Caco-2 (cell line): ENCODE results near the gene RAB7B. TPM values are rescaled to one million over a fixed set of nuclear protein-coding genes. Genes with fewer than 3 reads are reported as not detected.
A peak's percentile ranks its signal among the peaks of the same experiment; 100 is the strongest.
"Not testable (repeated sequence)": the region's sequence is repeated elsewhere in the genome, so short reads cannot be mapped to it uniquely, and the experiment has no call there.

Experiments used
- Bru-seq: library from RNA; stranded (reverse); fragments of 400-500 nt; gene quantifications from one replicate; lab custom pipeline; 2021; lab: Mats Ljungman, UMichigan
- BruChase-seq, 2 experiments: library from RNA; stranded (reverse); fragments of 400-500 nt; gene quantifications; one replicate each; lab custom pipeline; 2021; lab: Mats Ljungman, UMichigan
- BruUV-seq: library from RNA; stranded (reverse); fragments of 400-500 nt; replicated peaks from 2 replicates; lab custom pipeline; 2021; lab: Mats Ljungman, UMichigan
- CTCF ChIA-PET: fragments of 300-600 bp; sonication (Branson Sonifier 250); formaldehyde crosslinking; loops from one replicate; lab custom pipeline; 2022; ENCODE audit warnings: antibody characterized with exemption; lab: Charles Lee
- POLR2A ChIA-PET: fragments of 300-600 bp; sonication (Branson Sonifier 250); formaldehyde crosslinking; loops from one replicate; lab custom pipeline; 2022; ENCODE audit warnings: antibody characterized with exemption; lab: Charles Lee
- DNase-seq, 2 experiments: peaks; one replicate each; pipeline versions ENCODE4 v3.0.0 to v3.0.0-alpha.2; 2020 to 2022
- H3K27me3 ChIP-seq: replicated peaks from 2 replicates; pipeline ENCODE4 v1.6.0; 2011; ENCODE audit warnings: low read length; ENCODE audit not compliant: control insufficient read depth, insufficient read depth
- H3K36me3 ChIP-seq: 2 replicates; pipeline ENCODE4 v1.5.1; 2011; ENCODE audit warnings: low read length; ENCODE audit not compliant: control insufficient read depth, insufficient read depth
- H3K4me1 ChIP-seq: fragments of 250-450 bp; sonication (Bioruptor Pico); 2 replicates; pipeline ENCODE4 v1.5.1; 2020; ENCODE audit warnings: mild to moderate bottlenecking
- H3K4me3 ChIP-seq: 2 replicates; pipeline ENCODE4 v1.5.1; 2011; ENCODE audit warnings: low read depth, mild to moderate bottlenecking, control low read depth, low read length
- H3K9me3 ChIP-seq: fragments of 250-450 bp; sonication (Bioruptor Pico); 2 replicates; pipeline ENCODE4 v1.5.1; 2020; ENCODE audit warnings: mild to moderate bottlenecking, moderate library complexity
- H3K27ac Mint-ChIP-seq: one replicate; pipeline ENCODE4 v1.8.0; 2022; ENCODE audit warnings: mixed read lengths; ENCODE audit not compliant: unreplicated experiment
- H3K27me3 Mint-ChIP-seq: one replicate; pipeline ENCODE4 v1.8.0; 2022; ENCODE audit warnings: mixed read lengths; ENCODE audit not compliant: insufficient read depth, unreplicated experiment
- H3K36me3 Mint-ChIP-seq: one replicate; pipeline ENCODE4 v1.8.0; 2022; ENCODE audit warnings: mild to moderate bottlenecking, mixed read lengths; ENCODE audit not compliant: insufficient read depth, unreplicated experiment
- H3K4me1 Mint-ChIP-seq: one replicate; pipeline ENCODE4 v1.8.0; 2022; ENCODE audit warnings: low read depth, mixed read lengths; ENCODE audit not compliant: unreplicated experiment
- H3K4me3 Mint-ChIP-seq: one replicate; pipeline ENCODE4 v1.8.0; 2022; ENCODE audit warnings: mild to moderate bottlenecking, moderate library complexity, mixed read lengths; ENCODE audit not compliant: unreplicated experiment
- H3K9me3 Mint-ChIP-seq: one replicate; pipeline ENCODE4 v1.8.0; 2022; ENCODE audit warnings: mixed read lengths; ENCODE audit not compliant: unreplicated experiment
- intact Hi-C: fragments of 100-400 bp; cut with micrococcal nuclease; formaldehyde crosslinking; loops from one replicate; pipeline ENCODE4 v1.10.0; 2022; ENCODE audit not compliant: unreplicated experiment
- long read RNA-seq: library from polyadenylated mRNA; stranded (forward); transcript quantifications from one replicate; pipeline ENCODE4 v2.0.0, GENCODE V29; 2022
- total RNA-seq: library from RNA; stranded (reverse); gene quantifications from 2 replicates; pipeline ENCODE4 v1.2.3, GENCODE V29; 2022
- TF ChIP-seq, protein P1 (sequence below), 2 experiments: fragments of 200-600 bp in 1 of 2; IDR thresholded peaks; 1 replicate in 1 of 2; 2 replicates in 1 of 2; pipeline versions ENCODE4 v1.5.1 to v1.8.0; 2011 to 2022; ENCODE audit warnings: antibody characterized with exemption in 1 of 2, control low read depth in 1 of 2, inconsistent platforms in 1 of 2, low read depth in 1 of 2, low read length in 1 of 2, mild to moderate bottlenecking in 1 of 2, moderate library complexity in 1 of 2; ENCODE audit not compliant: insufficient read depth in 1 of 2, severe bottlenecking in 1 of 2, unreplicated experiment in 1 of 2

RAB7B gene, protein sequence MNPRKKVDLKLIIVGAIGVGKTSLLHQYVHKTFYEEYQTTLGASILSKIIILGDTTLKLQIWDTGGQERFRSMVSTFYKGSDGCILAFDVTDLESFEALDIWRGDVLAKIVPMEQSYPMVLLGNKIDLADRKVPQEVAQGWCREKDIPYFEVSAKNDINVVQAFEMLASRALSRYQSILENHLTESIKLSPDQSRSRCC
- total RNA-seq (not detected in 2 replicates), Bru-seq, nascent RNA (percentile 3 among the genes with signal in this experiment), BruChase-seq, experiment 1, labeled RNA remaining after a 2-hour chase (percentile 3 among the genes with signal in this experiment), BruChase-seq, experiment 2, labeled RNA remaining after a 6-hour chase (percentile 4 among the genes with signal in this experiment)
- long read RNA-seq, result 0 reads

DNA sequence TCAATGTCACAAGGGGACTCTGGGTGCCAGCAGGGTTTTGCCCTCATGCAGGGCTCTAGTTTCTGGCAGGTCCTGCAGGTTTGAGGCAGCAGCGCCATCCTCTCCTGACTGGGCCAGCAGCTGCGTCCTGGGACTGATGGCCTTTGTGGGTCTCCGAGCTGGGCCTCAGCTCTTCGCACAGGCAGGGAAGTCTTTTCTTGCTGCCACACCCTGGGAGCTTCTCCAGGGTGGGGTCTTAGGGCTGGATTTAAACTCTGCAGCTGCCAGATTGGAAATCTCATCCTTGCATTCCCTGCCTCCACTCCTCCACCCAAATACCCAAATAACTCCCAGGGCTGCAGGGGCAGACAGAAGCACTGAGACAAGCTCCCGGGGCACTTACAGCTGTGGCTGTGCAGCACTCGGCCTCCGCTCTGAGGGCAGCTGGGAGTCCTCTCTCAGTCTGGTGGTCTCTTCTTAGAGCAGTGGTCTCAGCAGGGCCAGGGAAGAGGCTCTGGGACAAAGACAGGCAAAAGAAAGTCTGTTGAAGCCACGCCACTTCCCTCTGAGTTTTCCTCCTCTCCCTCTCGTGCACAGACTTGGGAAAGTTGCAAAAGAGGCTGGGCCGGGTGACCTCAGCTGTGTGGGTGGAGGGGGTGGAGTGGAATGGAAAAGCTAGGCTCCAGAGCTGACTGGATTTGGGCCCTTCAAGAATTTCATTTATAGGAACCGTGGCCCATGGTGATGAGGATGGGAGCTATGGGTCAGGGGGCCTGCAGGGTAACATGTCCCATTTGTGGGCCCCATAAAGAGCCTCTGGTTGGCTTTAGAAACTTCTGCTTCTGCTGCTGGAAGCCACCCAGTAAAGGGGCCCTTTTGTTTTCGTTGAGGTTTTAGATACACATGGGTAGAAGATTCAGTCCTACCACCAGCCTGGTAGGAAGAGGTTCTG is at the start of gene RAB7B:
TSS of gene RAB7B (minus strand) at position 525 of the 931 bp plus-strand sequence. CDS start 9,260 bp downstream, outside the sequence.
- H3K36me3 Mint-ChIP-seq, result no peaks in the 10 kb centered on the region
- no peak within 1 kb of the TSS for H3K27ac Mint-ChIP-seq
- no peak within 1 kb of the TSS for H3K4me3 Mint-ChIP-seq
- no TSS peak for BruUV-seq
- H3K36me3 ChIP-seq, result no peaks in the 10 kb centered on the region
- ChIA-PET CTCF (interaction anchor here (0.6 to 1.3 kb wide), 3 partner anchors 26 to 103 kb away, joined by 3 to 6 read pairs (median 4); no protein-coding TSS in a partner anchor), POLR2A (no interaction called here)
- intact Hi-C loops, result no loop called here
- H3K4me3 ChIP-seq, result no peak within 1 kb of the TSS
- no peaks in the 10 kb centered on the region for H3K27me3 ChIP-seq
- H3K4me1 ChIP-seq, result no peaks in the 10 kb centered on the region
- no peaks in the 10 kb centered on the region for H3K9me3 ChIP-seq
- H3K4me1 Mint-ChIP-seq, result peaks cover 4% of the 10 kb centered on the region
- DNase-seq, result no peak
- TF ChIP-seq, protein P1, sequence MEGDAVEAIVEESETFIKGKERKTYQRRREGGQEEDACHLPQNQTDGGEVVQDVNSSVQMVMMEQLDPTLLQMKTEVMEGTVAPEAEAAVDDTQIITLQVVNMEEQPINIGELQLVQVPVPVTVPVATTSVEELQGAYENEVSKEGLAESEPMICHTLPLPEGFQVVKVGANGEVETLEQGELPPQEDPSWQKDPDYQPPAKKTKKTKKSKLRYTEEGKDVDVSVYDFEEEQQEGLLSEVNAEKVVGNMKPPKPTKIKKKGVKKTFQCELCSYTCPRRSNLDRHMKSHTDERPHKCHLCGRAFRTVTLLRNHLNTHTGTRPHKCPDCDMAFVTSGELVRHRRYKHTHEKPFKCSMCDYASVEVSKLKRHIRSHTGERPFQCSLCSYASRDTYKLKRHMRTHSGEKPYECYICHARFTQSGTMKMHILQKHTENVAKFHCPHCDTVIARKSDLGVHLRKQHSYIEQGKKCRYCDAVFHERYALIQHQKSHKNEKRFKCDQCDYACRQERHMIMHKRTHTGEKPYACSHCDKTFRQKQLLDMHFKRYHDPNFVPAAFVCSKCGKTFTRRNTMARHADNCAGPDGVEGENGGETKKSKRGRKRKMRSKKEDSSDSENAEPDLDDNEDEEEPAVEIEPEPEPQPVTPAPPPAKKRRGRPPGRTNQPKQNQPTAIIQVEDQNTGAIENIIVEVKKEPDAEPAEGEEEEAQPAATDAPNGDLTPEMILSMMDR (IDR thresholded peaks at IDR 0.05; ENCODE audit: insufficient read depth in 1 of 2, low read depth in 1 of 2, low read length in 1 of 2, severe bottlenecking in 1 of 2, unreplicated experiment in 1 of 2), result no peak
- H3K9me3 Mint-ChIP-seq, result peaks cover 13% of the 10 kb centered on the region
- H3K27me3 Mint-ChIP-seq, result no peaks in the 10 kb centered on the region

DNA sequence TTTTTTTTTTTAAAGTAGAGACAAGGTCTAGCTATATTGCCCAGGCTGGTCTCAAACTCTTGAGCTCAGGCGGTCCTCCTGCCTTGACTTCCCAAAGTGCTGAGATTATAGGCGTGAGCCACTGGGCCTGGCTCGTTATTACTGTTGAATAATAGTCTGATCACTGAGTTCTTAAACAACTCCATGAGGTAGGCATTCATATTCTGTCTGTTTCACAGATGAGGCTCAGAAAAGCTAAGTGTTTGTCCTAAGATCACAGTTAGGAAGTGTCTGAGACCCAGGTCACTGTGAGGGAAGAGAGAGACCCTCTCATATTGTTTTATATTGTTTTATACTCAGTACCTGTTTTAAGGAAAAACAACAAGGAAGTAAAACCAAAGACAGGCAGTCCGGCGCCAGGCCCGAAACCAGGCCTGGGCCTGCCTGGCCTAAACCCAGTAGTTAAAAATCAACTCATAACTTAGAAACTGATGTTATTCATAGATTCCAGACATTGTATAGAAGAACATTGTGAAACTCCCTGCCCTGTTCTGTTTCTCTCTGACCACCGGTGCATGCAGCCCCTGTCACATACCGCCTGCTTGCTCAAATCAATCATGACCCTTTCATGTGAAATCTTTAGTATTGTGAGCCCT is 49.2 kb upstream of the RAB7B start:
- not testable (repeated sequence) for DNase-seq

DNA sequence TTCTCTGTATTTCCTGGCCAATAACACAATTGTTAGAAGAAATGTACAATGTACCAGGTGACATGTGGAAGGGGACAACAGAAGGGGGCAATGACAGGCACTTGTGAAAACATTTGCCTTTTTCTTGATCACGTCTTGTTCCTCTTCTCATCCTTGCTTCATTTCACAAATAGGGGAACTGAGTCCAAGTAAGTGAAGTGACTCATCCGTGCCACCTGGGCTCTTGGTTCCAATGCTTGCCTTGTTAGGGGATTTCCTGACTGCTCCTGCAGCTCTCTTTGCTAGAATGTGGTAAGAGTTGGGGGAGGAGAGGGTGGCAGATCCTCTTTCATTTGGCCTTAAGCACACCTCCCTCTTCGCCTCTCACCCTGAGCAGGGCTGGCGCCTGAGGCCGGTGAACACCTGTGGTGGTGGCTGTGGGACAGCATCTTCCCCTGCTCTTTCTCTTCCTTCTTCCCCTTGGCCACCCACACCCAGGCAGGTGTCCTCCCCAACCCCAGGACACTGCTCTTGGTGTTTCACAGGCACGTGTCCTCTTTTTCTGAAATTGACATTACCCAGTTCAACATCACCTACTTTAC is 47.5 kb upstream of the RAB7B start:
- Histone ChIP-seq H3K4me1 (peaks cover 14% of the 10 kb centered on the region), H3K36me3 (no peaks in the 10 kb centered on the region), H3K4me3 (no peak overlapping the region), H3K9me3 (no peaks in the 10 kb centered on the region), H3K27me3 (no peaks in the 10 kb centered on the region)
- no peak overlapping the region for H3K4me3 Mint-ChIP-seq
- H3K27ac Mint-ChIP-seq, result no peak overlapping the region
- no peaks in the 10 kb centered on the region for H3K36me3 Mint-ChIP-seq
- no peak for DNase-seq
- no TSS peak for BruUV-seq
- ChIA-PET POLR2A (no interaction called here), CTCF (no interaction called here)
- no peaks in the 10 kb centered on the region for H3K9me3 Mint-ChIP-seq
- TF ChIP-seq, protein P1 (IDR thresholded peaks at IDR 0.05; ENCODE audit: insufficient read depth in 1 of 2, low read depth in 1 of 2, low read length in 1 of 2, severe bottlenecking in 1 of 2, unreplicated experiment in 1 of 2), result no peak
- peaks cover 24% of the 10 kb centered on the region for H3K4me1 Mint-ChIP-seq
- intact Hi-C loops, result no loop called here
- H3K27me3 Mint-ChIP-seq, result no peaks in the 10 kb centered on the region

More for the DNA sequence above, 49.2 kb upstream of the RAB7B start:
- H3K36me3 ChIP-seq, intact Hi-C loops, H3K27me3 Mint-ChIP-seq, H3K27ac Mint-ChIP-seq, CTCF ChIA-PET, H3K4me3 ChIP-seq, BruUV-seq, H3K9me3 ChIP-seq, H3K9me3 Mint-ChIP-seq, H3K27me3 ChIP-seq, H3K36me3 Mint-ChIP-seq, POLR2A ChIA-PET, H3K4me3 Mint-ChIP-seq: not testable (repeated sequence)
- peaks cover 14% of the 10 kb centered on the region for H3K4me1 ChIP-seq
- peaks cover 29% of the 10 kb centered on the region for H3K4me1 Mint-ChIP-seq
